ENCODE data around the gene SV2C. TPM values are rescaled to one million over a fixed set of nuclear protein-coding genes. Genes with fewer than 3 reads are reported as not detected.

The SV2C gene
- total and polyA plus RNA-seq, 10 of the 15 experiments (the other 5 are each of a cell fraction or from before 2014, with no cell fraction given): under 0.01 to 1.1 (median 0.63) TPM

DNA sequence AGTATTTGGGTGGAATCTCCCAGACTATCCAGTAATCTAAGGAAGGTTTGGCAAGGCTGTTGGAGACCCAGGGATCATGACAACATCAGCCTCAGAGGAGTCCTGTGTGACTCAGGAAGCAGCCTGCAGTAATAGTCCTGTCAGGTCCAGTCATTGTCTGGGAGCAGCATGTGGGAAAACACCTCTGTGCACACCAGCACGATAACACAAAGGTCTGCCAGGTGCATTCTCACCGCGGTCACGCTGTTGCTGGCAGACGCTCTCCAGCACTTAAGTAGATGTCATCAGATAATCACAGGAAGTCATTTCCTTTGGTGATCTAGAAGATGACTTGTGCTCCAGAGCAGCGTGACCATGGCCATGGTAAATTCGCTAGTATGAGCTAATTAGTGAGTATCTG, 220.7 kb downstream of the SV2C start (continued):
- TF ChIP-seq, protein P1, sequence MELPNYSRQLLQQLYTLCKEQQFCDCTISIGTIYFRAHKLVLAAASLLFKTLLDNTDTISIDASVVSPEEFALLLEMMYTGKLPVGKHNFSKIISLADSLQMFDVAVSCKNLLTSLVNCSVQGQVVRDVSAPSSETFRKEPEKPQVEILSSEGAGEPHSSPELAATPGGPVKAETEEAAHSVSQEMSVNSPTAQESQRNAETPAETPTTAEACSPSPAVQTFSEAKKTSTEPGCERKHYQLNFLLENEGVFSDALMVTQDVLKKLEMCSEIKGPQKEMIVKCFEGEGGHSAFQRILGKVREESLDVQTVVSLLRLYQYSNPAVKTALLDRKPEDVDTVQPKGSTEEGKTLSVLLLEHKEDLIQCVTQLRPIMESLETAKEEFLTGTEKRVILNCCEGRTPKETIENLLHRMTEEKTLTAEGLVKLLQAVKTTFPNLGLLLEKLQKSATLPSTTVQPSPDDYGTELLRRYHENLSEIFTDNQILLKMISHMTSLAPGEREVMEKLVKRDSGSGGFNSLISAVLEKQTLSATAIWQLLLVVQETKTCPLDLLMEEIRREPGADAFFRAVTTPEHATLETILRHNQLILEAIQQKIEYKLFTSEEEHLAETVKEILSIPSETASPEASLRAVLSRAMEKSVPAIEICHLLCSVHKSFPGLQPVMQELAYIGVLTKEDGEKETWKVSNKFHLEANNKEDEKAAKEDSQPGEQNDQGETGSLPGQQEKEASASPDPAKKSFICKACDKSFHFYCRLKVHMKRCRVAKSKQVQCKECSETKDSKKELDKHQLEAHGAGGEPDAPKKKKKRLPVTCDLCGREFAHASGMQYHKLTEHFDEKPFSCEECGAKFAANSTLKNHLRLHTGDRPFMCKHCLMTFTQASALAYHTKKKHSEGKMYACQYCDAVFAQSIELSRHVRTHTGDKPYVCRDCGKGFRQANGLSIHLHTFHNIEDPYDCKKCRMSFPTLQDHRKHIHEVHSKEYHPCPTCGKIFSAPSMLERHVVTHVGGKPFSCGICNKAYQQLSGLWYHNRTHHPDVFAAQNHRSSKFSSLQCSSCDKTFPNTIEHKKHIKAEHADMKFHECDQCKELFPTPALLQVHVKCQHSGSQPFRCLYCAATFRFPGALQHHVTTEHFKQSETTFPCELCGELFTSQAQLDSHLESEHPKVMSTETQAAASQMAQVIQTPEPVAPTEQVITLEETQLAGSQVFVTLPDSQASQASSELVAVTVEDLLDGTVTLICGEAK (IDR thresholded peaks at IDR 0.05; ENCODE audit: borderline replicate concordance): no peak
- TF ChIP-seq, protein P2, sequence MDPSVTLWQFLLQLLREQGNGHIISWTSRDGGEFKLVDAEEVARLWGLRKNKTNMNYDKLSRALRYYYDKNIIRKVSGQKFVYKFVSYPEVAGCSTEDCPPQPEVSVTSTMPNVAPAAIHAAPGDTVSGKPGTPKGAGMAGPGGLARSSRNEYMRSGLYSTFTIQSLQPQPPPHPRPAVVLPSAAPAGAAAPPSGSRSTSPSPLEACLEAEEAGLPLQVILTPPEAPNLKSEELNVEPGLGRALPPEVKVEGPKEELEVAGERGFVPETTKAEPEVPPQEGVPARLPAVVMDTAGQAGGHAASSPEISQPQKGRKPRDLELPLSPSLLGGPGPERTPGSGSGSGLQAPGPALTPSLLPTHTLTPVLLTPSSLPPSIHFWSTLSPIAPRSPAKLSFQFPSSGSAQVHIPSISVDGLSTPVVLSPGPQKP (IDR thresholded peaks at IDR 0.05; ENCODE audit: low read depth, low read length): no peak
- TF ChIP-seq EED (IDR thresholded peaks at IDR 0.05; ENCODE audit: low read depth) (peak; percentile 83), ATF7 (IDR thresholded peaks at IDR 0.05; ENCODE audit: low read depth) (peak; percentile 73; the same call in 1 of the 2 replicates), BACH1 (IDR thresholded peaks at IDR 0.05; ENCODE audit: borderline replicate concordance) (0 out of 2 replicates have a peak, but pooled peaks have one; percentile 22), TBL1XR1 (IDR thresholded peaks at IDR 0.05; ENCODE audit: low read depth, low read length) (no peak), TCF12 (IDR thresholded peaks at IDR 0.05; ENCODE audit: low read depth, low read length) (peak; percentile 61), CREM (IDR thresholded peaks at IDR 0.05; ENCODE audit: low read depth) (peak; percentile 78)
- TF ChIP-seq, protein P3, sequence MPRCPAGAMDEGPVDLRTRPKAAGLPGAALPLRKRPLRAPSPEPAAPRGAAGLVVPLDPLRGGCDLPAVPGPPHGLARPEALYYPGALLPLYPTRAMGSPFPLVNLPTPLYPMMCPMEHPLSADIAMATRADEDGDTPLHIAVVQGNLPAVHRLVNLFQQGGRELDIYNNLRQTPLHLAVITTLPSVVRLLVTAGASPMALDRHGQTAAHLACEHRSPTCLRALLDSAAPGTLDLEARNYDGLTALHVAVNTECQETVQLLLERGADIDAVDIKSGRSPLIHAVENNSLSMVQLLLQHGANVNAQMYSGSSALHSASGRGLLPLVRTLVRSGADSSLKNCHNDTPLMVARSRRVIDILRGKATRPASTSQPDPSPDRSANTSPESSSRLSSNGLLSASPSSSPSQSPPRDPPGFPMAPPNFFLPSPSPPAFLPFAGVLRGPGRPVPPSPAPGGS (IDR thresholded peaks at IDR 0.05; ENCODE audit: borderline replicate concordance, insufficient read depth, low read depth, low read length, poor library complexity, severe bottlenecking): peak; percentile 23
